Neural progenitor cell (in vitro differentiated cells): ENCODE data around the gene FXYD5.

ENCODE experiments used
- EZH2 ChIP-seq: fragments of 200-600 bp; sonication (generic); IDR thresholded peaks from 2 replicates; pipeline ENCODE4 v1.6.1; 2017; ENCODE audit warnings: antibody characterized with exemption, mild to moderate bottlenecking, moderate library complexity
- EZH2phosphoT487 ChIP-seq: fragments of 200-600 bp; sonication (generic); IDR thresholded peaks from 2 replicates; pipeline ENCODE4 v1.6.1; 2017; ENCODE audit warnings: antibody characterized with exemption
- TF ChIP-seq, protein P1 (sequence below): fragments of 200-600 bp; sonication (generic); IDR thresholded peaks from 2 replicates; pipeline ENCODE4 v1.5.1; 2017; ENCODE audit warnings: antibody characterized with exemption, mild to moderate bottlenecking

DNA sequence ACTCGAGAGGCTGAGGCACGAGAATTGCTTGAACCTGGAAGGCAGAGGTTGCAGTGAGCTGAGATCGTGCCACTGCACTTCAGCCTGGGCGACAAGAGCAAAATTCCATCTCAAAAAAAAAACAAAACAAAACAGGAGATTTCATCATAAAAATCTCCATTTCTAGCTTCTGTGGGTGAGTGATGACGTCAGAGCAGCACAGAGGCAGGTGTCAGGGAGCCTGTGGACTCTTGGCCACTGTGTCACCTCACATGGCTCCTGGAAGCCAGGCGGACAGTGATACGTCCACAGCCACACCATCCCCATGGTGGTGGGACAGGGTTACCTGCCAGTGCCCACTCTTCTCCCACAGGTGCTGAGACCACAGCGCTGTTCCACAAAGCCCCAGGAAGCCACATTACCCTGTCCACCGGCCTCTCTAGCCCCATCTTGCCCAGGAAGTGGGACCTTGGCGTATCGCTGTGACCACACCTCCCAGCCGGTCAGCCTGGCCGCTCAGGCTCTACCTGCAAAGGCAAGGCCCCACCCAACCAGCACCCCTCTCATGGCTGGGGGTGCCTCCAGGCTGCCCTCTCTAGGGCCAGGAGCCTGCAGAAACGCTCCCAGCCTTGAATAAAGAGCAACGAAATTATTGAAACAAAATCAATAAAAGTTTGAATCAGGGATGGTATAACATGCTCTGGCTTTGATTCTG lies 41.4 kb upstream of the FXYD5 start:
- TF ChIP-seq EZH2 (no peak), EZH2phosphoT487 (no peak)
- TF ChIP-seq, protein P1, sequence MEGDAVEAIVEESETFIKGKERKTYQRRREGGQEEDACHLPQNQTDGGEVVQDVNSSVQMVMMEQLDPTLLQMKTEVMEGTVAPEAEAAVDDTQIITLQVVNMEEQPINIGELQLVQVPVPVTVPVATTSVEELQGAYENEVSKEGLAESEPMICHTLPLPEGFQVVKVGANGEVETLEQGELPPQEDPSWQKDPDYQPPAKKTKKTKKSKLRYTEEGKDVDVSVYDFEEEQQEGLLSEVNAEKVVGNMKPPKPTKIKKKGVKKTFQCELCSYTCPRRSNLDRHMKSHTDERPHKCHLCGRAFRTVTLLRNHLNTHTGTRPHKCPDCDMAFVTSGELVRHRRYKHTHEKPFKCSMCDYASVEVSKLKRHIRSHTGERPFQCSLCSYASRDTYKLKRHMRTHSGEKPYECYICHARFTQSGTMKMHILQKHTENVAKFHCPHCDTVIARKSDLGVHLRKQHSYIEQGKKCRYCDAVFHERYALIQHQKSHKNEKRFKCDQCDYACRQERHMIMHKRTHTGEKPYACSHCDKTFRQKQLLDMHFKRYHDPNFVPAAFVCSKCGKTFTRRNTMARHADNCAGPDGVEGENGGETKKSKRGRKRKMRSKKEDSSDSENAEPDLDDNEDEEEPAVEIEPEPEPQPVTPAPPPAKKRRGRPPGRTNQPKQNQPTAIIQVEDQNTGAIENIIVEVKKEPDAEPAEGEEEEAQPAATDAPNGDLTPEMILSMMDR: no peak
